Globus pallidus (tissue), 1 donor: ENCODE results near the gene NCAPH2.

Source experiments
- DNase-seq: peaks from one replicate; pipeline ENCODE4 v3.0.0-alpha.2; 2015; ENCODE audit warnings: low spot score

NCAPH2 gene

DNA sequence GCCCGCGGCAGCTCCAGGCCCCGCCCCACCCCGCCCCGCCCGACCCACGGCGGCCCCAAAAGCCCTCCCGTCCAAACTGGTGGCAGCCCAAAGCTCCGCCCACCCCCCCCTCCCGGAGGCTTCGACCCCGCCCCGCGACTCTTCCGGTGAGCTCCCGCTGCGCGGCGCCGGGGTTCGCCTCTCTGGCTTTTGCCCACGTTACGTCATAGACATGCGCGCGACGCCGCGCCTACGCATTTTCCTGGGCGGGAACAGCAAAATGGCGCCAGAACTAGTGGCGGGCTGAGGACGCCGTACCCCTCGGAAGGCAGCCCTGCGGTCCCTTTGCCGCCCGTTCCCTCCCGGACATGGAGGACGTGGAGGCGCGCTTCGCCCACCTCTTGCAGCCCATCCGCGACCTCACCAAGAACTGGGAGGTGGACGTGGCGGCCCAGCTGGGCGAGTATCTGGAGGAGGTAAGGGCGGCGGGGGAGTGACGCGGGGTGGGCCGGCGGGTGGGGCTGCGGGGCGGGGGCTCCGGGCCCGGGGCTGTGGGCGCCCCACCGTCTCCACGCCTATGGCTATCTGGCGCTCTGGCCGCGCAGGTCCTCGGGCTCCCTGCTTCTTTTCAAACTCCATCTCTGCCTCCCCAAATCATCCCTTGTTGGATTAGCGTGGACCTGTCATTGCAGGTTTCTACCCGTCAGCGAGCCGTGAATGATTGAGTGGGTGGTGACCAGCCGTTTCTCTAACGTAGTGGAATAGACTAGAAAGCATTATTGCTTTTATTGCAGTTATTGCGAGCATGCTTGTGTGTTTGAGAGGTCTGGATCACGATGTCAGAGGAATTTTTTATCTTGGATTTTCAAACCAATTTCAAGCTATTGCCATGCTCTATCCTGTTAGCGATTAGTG is at the start of gene NCAPH2:
Gene NCAPH2, plus strand, starts transcription at position 234 of the 894 bp plus-strand sequence. Its CDS starts 114 bp downstream, at position 348.
- DNase-seq = no peak

DNA sequence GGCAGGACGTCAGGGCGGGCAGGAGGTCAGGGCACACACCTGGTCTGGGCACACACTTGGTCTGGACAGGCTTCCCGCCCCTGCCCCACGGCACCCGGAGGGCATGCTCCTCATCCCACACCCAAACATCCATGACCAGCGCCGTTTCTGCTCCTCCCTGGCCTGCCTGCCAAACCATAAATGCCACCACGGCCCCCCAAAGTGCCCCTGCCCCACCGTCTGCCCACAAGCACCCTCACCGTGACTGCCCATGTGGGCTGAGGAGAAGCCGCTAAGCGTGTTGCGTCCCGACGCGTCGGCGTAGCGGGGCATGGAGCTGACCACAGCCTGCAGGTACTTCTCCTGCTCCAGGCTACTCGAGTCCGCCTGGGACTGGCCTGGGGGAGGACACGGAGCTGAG is 49.0 kb upstream of the NCAPH2 start:
- no peak for DNase-seq

- no peak for DNase-seq
Observed at GRCh38 chr22:50459496-50460140, 48.4 kb upstream of the NCAPH2 start.

GRCh38 chr22:50460938-50461337 is 47.1 kb upstream of the NCAPH2 start:
- DNase-seq = no peak

DNA sequence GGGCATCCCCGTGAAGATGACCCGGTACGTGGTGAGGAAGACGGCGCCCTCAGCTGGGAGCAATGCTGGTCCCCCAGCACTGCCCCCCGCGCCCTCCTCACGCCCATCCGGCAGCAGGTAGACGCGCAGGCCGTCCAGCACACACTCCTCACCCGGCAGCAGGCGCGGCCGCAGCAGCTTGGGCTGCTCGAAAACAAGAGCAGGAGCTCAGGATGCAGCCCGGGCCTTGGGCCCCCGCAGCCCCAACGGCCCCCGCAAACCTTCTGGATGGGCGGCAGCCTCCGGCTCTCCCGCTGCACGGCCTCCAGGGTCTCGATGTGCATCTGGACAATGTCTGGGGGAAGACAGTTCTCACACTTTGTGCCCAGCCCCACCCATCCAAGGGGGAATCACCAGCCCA is 46.5 kb upstream of the NCAPH2 start:
- DNase-seq = no peak

DNA sequence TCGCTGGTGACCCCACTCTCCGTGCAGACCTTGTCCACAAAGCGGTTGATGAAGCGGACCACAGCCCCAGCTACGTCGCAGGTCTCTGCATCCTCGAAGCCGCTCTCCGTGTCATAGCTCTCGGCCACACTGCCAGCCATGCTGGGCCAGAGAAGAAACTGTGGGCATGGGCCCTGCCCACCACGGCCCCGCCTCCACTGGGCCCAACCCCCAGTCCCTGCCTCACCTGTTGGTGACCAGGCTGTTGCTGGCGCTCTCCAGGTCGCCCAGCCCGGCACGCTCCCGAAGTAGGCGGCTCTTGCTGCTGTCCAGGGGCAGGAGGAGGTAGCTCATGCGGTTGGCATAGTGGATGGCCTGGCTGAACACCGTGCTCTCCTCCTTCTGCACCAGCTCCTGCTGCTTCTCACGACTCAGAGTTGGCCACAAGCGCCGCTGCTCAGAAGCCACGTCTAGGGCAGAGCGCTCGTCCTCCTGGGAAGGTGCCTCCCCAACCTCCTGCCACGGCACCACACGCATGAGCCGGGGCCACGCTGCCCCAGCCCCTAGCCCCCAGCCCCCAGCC is 46.0 kb upstream of the NCAPH2 start:
- DNase-seq = no peak

GRCh38 chr22:50463188-50463900 is 44.7 kb upstream of the NCAPH2 start:
- DNase-seq = no peak

- DNase-seq = no peak
Observed at GRCh38 chr22:50464451-50464850, 43.6 kb upstream of the NCAPH2 start.

GRCh38 chr22:50465066-50465930 is 42.7 kb upstream of the NCAPH2 start:
- DNase-seq = no peak

GRCh38 chr22:50467341-50467740 is 40.7 kb upstream of the NCAPH2 start:
- no peak for DNase-seq

- no peak for DNase-seq
Observed at GRCh38 chr22:50467773-50468440, 40.1 kb upstream of the NCAPH2 start.

DNA sequence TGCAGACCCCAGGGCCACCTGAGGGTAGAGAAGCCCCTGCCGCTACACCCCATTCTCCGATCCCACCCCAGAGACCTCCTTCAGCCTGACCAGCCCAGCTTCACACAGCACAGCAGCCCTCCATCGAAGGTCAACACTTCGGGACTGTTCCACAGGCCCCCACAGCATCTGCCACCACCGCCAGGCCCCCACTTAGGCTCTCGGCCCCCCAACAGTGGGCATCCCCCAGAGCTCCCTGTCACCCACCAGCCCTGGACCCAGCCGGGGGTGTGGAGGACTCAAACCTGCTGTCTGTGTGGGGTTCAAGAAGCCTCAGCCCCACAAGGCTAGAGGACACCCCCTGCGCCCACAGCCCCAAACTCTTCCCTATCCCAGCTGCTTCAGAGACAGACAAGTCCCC is 39.4 kb upstream of the NCAPH2 start:
- no peak for DNase-seq

GRCh38 chr22:50469377-50470305 is 38.4 kb upstream of the NCAPH2 start:
- no peak for DNase-seq

- no peak for DNase-seq
Observed at GRCh38 chr22:50470491-50470890, 37.5 kb upstream of the NCAPH2 start.

DNA sequence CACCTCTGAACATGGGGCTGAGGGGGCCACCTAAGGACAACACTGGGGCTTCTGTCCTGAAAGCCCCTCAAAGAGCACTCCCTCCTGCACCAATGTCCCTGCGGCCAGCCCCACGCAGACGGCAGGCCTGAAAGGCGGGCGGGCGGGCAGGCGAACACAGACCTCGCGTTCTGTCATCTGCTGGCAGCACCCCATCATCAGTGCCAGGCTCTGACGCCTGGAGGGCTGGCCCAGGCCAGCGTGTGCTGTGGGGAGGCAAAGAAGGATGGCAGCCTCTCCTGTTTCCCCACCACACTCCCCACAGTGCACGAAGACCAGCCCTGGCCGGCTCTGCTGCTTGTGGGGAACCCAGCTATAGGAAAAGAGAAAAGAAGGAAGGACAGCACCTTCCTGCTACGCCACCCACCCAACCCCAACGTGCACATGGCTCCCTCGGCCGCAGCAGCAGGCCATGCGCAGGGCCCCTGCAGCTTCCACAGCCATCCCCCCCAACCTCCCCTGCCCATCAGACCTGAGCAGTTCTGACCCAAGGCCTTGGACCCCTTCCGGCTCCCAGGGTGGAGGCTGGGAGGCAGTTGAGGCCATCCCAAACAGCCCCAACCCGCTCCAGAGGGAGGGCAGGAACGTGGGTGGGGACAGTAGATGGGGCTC is 36.7 kb upstream of the NCAPH2 start:
- DNase-seq = peak; percentile 87

DNA sequence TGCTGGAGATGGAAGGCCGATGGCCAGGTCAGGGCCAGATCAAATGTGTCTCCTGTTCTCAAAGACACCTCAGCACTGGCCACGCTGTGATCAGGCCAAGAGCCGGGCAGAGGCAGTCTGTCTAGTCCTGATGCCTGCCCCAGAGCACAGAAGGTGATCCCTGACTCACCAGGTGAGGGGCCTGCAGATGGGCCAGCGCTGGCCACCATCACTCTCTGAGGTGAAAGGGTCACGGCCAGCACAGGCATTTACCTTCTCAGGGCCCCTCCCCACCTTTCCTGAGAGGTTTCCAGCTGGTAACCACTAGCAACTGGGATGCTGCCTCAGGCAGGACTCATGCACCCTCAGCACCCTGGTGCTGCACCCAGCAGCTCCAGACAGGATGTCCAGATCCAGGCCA is 36.1 kb upstream of the NCAPH2 start:
- no peak for DNase-seq

GRCh38 chr22:50473088-50473487 is 34.9 kb upstream of the NCAPH2 start:
- DNase-seq = no peak

DNA sequence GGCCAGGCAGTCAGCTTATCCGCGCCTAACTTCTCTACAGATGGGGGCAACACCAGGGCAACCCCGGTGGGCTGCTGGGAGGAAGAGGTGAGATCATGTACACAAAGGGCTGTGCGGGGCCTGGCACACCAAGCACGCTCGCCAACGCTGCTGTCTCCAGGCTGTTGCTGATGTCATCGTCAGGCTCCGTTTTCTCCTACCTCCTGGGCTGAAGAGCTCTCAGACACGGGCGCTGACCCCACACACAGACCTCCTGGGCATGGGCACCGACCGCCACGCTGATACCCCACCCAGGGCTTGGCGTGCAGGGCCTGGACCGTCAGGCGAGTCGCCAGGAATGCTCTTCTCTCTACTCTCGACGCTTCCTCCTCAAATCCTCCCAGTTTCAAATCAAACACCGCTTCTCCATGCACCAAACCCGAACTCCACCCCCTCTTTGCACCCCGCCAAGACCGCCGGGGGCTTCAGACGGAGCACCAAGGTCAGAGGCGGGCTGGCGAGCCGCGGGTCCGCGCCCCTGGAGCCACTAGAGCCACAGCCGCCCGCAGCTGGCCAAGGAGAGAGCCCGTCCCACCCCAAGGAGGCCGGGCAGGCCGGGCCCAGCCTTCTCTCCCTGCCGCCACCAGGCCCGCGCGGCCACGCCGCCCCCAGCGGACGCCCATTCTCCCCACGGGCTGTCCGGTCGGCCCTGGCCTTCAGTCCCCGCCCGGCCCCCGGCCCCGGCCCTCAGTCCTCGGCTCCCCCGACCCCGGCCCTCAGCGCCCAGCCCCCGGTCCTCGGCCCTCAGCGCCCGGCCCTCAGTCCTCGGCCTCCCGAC is 34.0 kb upstream of the NCAPH2 start:
- no peak for DNase-seq
